OCI-LY1 (cell line): ENCODE results near the gene VPS35L.

Source experiments
- H2AFZ ChIP-seq: fragments of 200-600 bp; sonication (generic), shearing (Covaris generic); 2 replicates; pipeline ENCODE4 v1.6.0; 2014; ENCODE audit warnings: antibody characterized with exemption, mild to moderate bottlenecking, low read length
- H3F3A ChIP-seq: fragments of 200-600 bp; sonication (generic), shearing (Covaris generic); 2 replicates; pipeline ENCODE4 v1.6.0; 2014; ENCODE audit warnings: mild to moderate bottlenecking, antibody characterized with exemption, low read length, moderate library complexity; ENCODE audit not compliant: insufficient read depth
- H3K27ac ChIP-seq: fragments of 200-600 bp; sonication (generic); 2 replicates; pipeline ENCODE4 v1.5.1; 2014; ENCODE audit warnings: low read length, mixed run types, mild to moderate bottlenecking, low read depth; ENCODE audit not compliant: poor library complexity, severe bottlenecking
- H3K27me3 ChIP-seq: fragments of 200-600 bp; sonication (generic); 2 replicates; pipeline ENCODE4 v1.6.0; 2014; ENCODE audit warnings: antibody characterized with exemption, mild to moderate bottlenecking, low read length, moderate library complexity; ENCODE audit not compliant: insufficient read depth
- H3K36me3 ChIP-seq: fragments of 200-600 bp; sonication (generic); 2 replicates; pipeline ENCODE4 v1.6.1; 2014; ENCODE audit warnings: mild to moderate bottlenecking, antibody characterized with exemption, low read length, moderate library complexity, mixed read lengths; ENCODE audit not compliant: insufficient read depth
- H3K4me1 ChIP-seq: fragments of 200-600 bp; sonication (generic); 2 replicates; pipeline ENCODE4 v1.5.1; 2014; ENCODE audit warnings: mild to moderate bottlenecking, low read length, moderate library complexity; ENCODE audit not compliant: insufficient read depth, severe bottlenecking
- H3K4me2 ChIP-seq: fragments of 200-600 bp; sonication (generic), shearing (Covaris generic); 2 replicates; pipeline ENCODE4 v1.6.1; 2014; ENCODE audit warnings: low read length
- H3K4me3 ChIP-seq: fragments of 200-600 bp; sonication (generic); 2 replicates; pipeline ENCODE4 v1.5.1; 2014; ENCODE audit warnings: low read length, low read depth, mild to moderate bottlenecking, mixed read lengths; ENCODE audit not compliant: poor library complexity, severe bottlenecking
- H3K79me2 ChIP-seq: fragments of 200-600 bp; shearing (Covaris generic); 2 replicates; pipeline ENCODE4 v1.6.1; 2016; ENCODE audit warnings: mixed run types, low read length, mixed read lengths; ENCODE audit not compliant: insufficient read depth
- H3K9ac ChIP-seq: fragments of 200-600 bp; sonication (generic), shearing (Covaris generic); 2 replicates; pipeline ENCODE4 v1.6.1; 2014; ENCODE audit warnings: mild to moderate bottlenecking, low read length, mixed read lengths
- H3K9me2 ChIP-seq: fragments of 200-600 bp; sonication (generic), shearing (Covaris generic); 2 replicates; pipeline ENCODE4 v1.6.1; 2014; ENCODE audit warnings: low read depth, mild to moderate bottlenecking, low read length, mixed read lengths
- H3K9me3 ChIP-seq: fragments of 200-600 bp; shearing (Covaris generic); 2 replicates; pipeline ENCODE4 v1.6.1; 2014; ENCODE audit warnings: low read length, mixed read lengths
- H4K20me1 ChIP-seq: fragments of 200-600 bp; sonication (generic), shearing (Covaris generic); 2 replicates; pipeline ENCODE4 v1.6.0; 2016; ENCODE audit warnings: mild to moderate bottlenecking, low read length; ENCODE audit not compliant: insufficient read depth
- CTCF ChIP-seq: fragments of 200-600 bp; sonication (generic), shearing (Covaris generic); IDR thresholded peaks from 2 replicates; pipeline ENCODE4 v1.5.1; 2017; ENCODE audit warnings: mild to moderate bottlenecking, antibody characterized with exemption, low read length, moderate library complexity, mixed read lengths
- EZH2 ChIP-seq: fragments of 200-600 bp; sonication (generic), shearing (Covaris generic); IDR thresholded peaks from 2 replicates; pipeline ENCODE4 v1.8.0; 2017; ENCODE audit warnings: borderline replicate concordance, mixed run types, mild to moderate bottlenecking, antibody characterized with exemption, low read length, moderate library complexity, mixed read lengths

The VPS35L gene

GRCh38 chr16:19657831-19658230 lies 102.3 kb downstream of the VPS35L start:
- no peaks in the 10 kb centered on the region for H3K79me2 ChIP-seq
- no peaks in the 10 kb centered on the region for H3K9me3 ChIP-seq
- H3K4me3 ChIP-seq = no peak overlapping the region
- no peaks in the 10 kb centered on the region for H4K20me1 ChIP-seq
- no peak overlapping the region for H2AFZ ChIP-seq
- H3K9me2 ChIP-seq = no peaks in the 10 kb centered on the region
- no peaks in the 10 kb centered on the region for H3F3A ChIP-seq
- no peak overlapping the region for H3K9ac ChIP-seq
- H3K27ac ChIP-seq = no peak overlapping the region
- no peaks in the 10 kb centered on the region for H3K27me3 ChIP-seq
- peaks cover 42% of the 10 kb centered on the region for H3K36me3 ChIP-seq
- no peak overlapping the region for H3K4me2 ChIP-seq
- no peaks in the 10 kb centered on the region for H3K4me1 ChIP-seq
- TF ChIP-seq CTCF (no peak), EZH2 (no peak)

GRCh38 chr16:19659554-19659953 lies 104.1 kb downstream of the VPS35L start:
- Histone ChIP-seq H3K27me3 (no peaks in the 10 kb centered on the region), H3K4me1 (no peaks in the 10 kb centered on the region), H3K4me2 (no peak overlapping the region), H3K79me2 (no peaks in the 10 kb centered on the region), H3F3A (no peaks in the 10 kb centered on the region), H3K9me3 (no peaks in the 10 kb centered on the region), H3K9me2 (no peaks in the 10 kb centered on the region), H3K9ac (no peak overlapping the region), H3K27ac (no peak overlapping the region), H4K20me1 (no peaks in the 10 kb centered on the region), H2AFZ (no peak overlapping the region), H3K36me3 (peaks cover 30% of the 10 kb centered on the region), H3K4me3 (no peak overlapping the region)
- TF ChIP-seq EZH2 (no peak), CTCF (no peak)

GRCh38 chr16:19660432-19660831 lies 104.9 kb downstream of the VPS35L start:
- Histone ChIP-seq H3K4me2 (no peak overlapping the region), H2AFZ (no peak overlapping the region), H3K4me3 (no peak overlapping the region), H3F3A (no peaks in the 10 kb centered on the region), H3K27ac (no peak overlapping the region), H3K9ac (no peak overlapping the region), H3K36me3 (peaks cover 30% of the 10 kb centered on the region), H3K9me3 (no peaks in the 10 kb centered on the region), H3K9me2 (no peaks in the 10 kb centered on the region), H3K27me3 (no peaks in the 10 kb centered on the region), H4K20me1 (no peaks in the 10 kb centered on the region), H3K79me2 (no peaks in the 10 kb centered on the region), H3K4me1 (no peaks in the 10 kb centered on the region)
- no peak for TF ChIP-seq EZH2
- TF ChIP-seq CTCF = no peak
